Measurements from ENCODE around the gene ARHGEF5.

DNA sequence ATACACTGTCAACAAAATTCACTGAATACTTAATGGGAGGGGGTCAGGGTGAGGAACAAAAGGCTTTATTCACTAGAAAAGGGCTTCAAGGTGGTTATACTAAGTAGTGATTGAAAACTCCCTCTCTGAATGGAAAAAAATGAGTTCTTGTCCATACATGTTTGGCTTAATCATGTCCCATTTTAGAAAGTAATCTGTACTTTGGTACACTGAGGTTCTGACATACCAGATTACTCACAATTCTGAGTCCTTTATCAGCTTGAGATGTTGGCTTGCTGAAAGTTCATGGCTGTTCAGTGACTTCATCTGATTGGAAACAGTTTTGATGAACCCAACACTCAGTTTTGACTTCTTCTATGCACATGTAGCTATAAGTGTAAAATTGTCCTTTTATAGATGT lies 61.1 kb downstream of the ARHGEF5 start:
- TF ChIP-seq POLR2A (IDR thresholded peaks at IDR 0.05), result no peak
- TF ChIP-seq CTCF (IDR thresholded peaks at IDR 0.05), result no peak
